Measurements from ENCODE around the gene MAML3.

GRCh38 chr4:139957986-139958738, 195.8 kb downstream of the MAML3 start:
- no peak for TF ChIP-seq CTCF (optimal IDR thresholded peaks at IDR 0.05 in 1 of 3, IDR thresholded peaks at IDR 0.05 in 1 of 3, conservative IDR thresholded peaks at IDR 0.05 in 1 of 3; ENCODE audit: extremely low read depth in 1 of 3, insufficient read depth in 2 of 3, low read length in 3 of 3)
- TF ChIP-seq EZH2 (IDR thresholded peaks at IDR 0.05; ENCODE audit: low read length) = no peak
